ENCODE results near the gene BCL2L2.

The BCL2L2 gene

GRCh38 chr14:23310546-23310945, 3.9 kb downstream of the BCL2L2 start:
- no peak overlapping the region for H3K4me3 ChIP-seq (ENCODE audit: low read depth, low read length)
- no peak for TF ChIP-seq CTCF (IDR thresholded peaks at IDR 0.05; ENCODE audit: low read depth, low read length)

- TF ChIP-seq CTCF (IDR thresholded peaks at IDR 0.05; ENCODE audit: low read depth, low read length): no peak
- H3K4me3 ChIP-seq (ENCODE audit: low read depth, low read length): no peak overlapping the region
Measured at GRCh38 chr14:23316300-23316699, 9.7 kb downstream of the BCL2L2 start.

- TF ChIP-seq CTCF (IDR thresholded peaks at IDR 0.05; ENCODE audit: low read depth, low read length): no peak
- peak overlapping the region; percentile 45 for H3K4me3 ChIP-seq (ENCODE audit: low read depth, low read length)
Measured at GRCh38 chr14:23319746-23320583, 13.3 kb downstream of the BCL2L2 start.

GRCh38 chr14:23320584-23321571, 14.2 kb downstream of the BCL2L2 start, which contains the start of gene PABPN1:
Gene PABPN1 (plus strand): TSS chr14:23321457. CDS start chr14:23321470, 13 bp downstream.
- H3K4me3 ChIP-seq (ENCODE audit: low read depth, low read length): peak within 1 kb of the TSS; percentile 74
- no peak for TF ChIP-seq CTCF (IDR thresholded peaks at IDR 0.05; ENCODE audit: low read depth, low read length)

GRCh38 chr14:23321572-23322547, 15.2 kb downstream of the BCL2L2 start:
- no peak for TF ChIP-seq CTCF (IDR thresholded peaks at IDR 0.05; ENCODE audit: low read depth, low read length)
- peak overlapping the region; percentile 74 for H3K4me3 ChIP-seq (ENCODE audit: low read depth, low read length)
